ENCODE results near the gene PRR12. TPM values are rescaled to one million over a fixed set of nuclear protein-coding genes. Genes with fewer than 3 reads are reported as not detected.

Gene PRR12
- total RNA-seq, 1 experiment from 2014 or later, result 22.9 TPM

DNA sequence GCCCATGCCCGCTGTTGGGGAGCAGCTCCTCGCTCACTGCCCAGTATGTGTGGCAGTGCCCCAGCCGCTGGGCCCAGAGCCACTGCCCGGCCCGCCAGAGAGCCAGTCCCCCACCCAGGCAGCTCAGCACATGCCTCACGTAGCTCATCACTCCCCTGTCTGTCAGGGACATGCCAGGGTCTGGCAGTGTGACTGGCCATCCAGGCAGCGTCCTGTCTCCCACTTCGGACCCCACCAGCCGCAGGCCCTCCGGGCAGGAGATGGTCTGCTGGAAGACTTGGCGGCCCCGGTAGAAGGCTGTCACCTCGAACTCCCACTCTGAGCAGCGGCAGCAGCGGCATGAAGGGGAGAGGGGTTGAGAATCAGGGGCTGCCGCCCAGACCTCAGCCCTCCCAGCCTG, 71.0 kb downstream of the PRR12 start:
- in situ Hi-C loops (cut with HindIII; ENCODE audit: low pct_unique_long_range_greater_than_20kb, low sequenced_read_pairs) (no loop called here), intact Hi-C loops (cut with micrococcal nuclease; ENCODE audit: unreplicated experiment) (no loop called here)
- TF ChIP-seq SIN3A (IDR thresholded peaks at IDR 0.05; ENCODE audit: borderline replicate concordance, insufficient read depth, low read depth, low read length) (no peak), POLR2AphosphoS5 (IDR thresholded peaks at IDR 0.05; ENCODE audit: low read depth, low read length) (no peak)
- TF ChIP-seq, protein P1, sequence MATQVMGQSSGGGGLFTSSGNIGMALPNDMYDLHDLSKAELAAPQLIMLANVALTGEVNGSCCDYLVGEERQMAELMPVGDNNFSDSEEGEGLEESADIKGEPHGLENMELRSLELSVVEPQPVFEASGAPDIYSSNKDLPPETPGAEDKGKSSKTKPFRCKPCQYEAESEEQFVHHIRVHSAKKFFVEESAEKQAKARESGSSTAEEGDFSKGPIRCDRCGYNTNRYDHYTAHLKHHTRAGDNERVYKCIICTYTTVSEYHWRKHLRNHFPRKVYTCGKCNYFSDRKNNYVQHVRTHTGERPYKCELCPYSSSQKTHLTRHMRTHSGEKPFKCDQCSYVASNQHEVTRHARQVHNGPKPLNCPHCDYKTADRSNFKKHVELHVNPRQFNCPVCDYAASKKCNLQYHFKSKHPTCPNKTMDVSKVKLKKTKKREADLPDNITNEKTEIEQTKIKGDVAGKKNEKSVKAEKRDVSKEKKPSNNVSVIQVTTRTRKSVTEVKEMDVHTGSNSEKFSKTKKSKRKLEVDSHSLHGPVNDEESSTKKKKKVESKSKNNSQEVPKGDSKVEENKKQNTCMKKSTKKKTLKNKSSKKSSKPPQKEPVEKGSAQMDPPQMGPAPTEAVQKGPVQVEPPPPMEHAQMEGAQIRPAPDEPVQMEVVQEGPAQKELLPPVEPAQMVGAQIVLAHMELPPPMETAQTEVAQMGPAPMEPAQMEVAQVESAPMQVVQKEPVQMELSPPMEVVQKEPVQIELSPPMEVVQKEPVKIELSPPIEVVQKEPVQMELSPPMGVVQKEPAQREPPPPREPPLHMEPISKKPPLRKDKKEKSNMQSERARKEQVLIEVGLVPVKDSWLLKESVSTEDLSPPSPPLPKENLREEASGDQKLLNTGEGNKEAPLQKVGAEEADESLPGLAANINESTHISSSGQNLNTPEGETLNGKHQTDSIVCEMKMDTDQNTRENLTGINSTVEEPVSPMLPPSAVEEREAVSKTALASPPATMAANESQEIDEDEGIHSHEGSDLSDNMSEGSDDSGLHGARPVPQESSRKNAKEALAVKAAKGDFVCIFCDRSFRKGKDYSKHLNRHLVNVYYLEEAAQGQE (IDR thresholded peaks at IDR 0.05; ENCODE audit: insufficient read depth in 1 of 2, low read depth in 2 of 2, low read length in 1 of 2), result no peak
- TF ChIP-seq, protein P2, sequence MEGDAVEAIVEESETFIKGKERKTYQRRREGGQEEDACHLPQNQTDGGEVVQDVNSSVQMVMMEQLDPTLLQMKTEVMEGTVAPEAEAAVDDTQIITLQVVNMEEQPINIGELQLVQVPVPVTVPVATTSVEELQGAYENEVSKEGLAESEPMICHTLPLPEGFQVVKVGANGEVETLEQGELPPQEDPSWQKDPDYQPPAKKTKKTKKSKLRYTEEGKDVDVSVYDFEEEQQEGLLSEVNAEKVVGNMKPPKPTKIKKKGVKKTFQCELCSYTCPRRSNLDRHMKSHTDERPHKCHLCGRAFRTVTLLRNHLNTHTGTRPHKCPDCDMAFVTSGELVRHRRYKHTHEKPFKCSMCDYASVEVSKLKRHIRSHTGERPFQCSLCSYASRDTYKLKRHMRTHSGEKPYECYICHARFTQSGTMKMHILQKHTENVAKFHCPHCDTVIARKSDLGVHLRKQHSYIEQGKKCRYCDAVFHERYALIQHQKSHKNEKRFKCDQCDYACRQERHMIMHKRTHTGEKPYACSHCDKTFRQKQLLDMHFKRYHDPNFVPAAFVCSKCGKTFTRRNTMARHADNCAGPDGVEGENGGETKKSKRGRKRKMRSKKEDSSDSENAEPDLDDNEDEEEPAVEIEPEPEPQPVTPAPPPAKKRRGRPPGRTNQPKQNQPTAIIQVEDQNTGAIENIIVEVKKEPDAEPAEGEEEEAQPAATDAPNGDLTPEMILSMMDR (IDR thresholded peaks at IDR 0.05), result no peak
- ATAC-seq (no peak), DNase-seq (ENCODE audit: low read depth, low spot score) (no peak)
- no peak overlapping the region for H3K27ac ChIP-seq (ENCODE audit: low read length)
- no peaks in the 10 kb centered on the region for H3K27me3 ChIP-seq (ENCODE audit: control insufficient read depth, insufficient read depth, low read length)
- H3K4me3 ChIP-seq (ENCODE audit: low read depth in 2 of 2, low read length in 2 of 2), result no peak overlapping the region
- CTCF ChIA-PET, result no interaction called here
- H3K36me3 ChIP-seq (ENCODE audit: control insufficient read depth, insufficient read depth, low read length), result peaks cover 10% of the 10 kb centered on the region; the same call in 1 of the 2 replicates
- no TSS peak for BruUV-seq (replicated peaks)
- no peaks in the 10 kb centered on the region for H3K4me1 ChIP-seq (ENCODE audit: control insufficient read depth, insufficient read depth, low read length)
- POLR2A ChIA-PET, result no interaction called here
- no peaks in the 10 kb centered on the region for H3K9me3 ChIP-seq (ENCODE audit: control insufficient read depth, insufficient read depth, low read depth, low read length)

DNA sequence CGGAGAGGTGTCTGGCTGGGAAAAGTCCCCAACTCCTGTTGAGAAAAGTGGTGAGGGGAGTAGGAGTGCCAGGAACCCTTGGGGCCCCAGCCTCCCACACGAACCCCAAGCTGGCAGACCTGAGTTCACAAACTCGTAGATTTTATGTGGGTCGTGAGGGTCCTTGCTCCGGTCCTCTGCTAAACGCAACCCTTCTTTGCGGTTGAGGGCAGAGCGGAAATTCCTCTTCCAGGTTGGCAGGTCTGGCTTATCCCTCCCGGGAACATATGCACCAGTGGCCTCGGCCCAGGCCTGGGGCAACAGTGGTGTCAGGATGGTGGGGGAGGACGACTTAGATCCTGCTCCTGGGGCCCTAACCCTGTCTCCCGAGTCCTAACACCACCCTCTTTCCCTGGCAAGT, 72.2 kb downstream of the PRR12 start:
- intact Hi-C loops (cut with micrococcal nuclease; ENCODE audit: unreplicated experiment), result no loop called here
- H3K4me1 ChIP-seq (ENCODE audit: control insufficient read depth, insufficient read depth, low read length), result peaks cover 2% of the 10 kb centered on the region; the same call in 1 of the 2 replicates
- POLR2A ChIA-PET, result no interaction called here
- H3K27me3 ChIP-seq (ENCODE audit: control insufficient read depth, insufficient read depth, low read length), result no peaks in the 10 kb centered on the region
- ATAC-seq, result no peak
- no peak overlapping the region for H3K4me3 ChIP-seq (ENCODE audit: low read depth in 2 of 2, low read length in 2 of 2)
- CTCF ChIA-PET, result interaction anchor here (0.8 kb wide), 1 partner anchor 9 kb away, joined by 6 read pairs; no protein-coding TSS in a partner anchor
- H3K36me3 ChIP-seq (ENCODE audit: control insufficient read depth, insufficient read depth, low read length), result peaks cover 10% of the 10 kb centered on the region; the same call in 1 of the 2 replicates
- no peak for DNase-seq (ENCODE audit: low read depth, low spot score)
- TF ChIP-seq SIN3A (IDR thresholded peaks at IDR 0.05; ENCODE audit: borderline replicate concordance, insufficient read depth, low read depth, low read length) (no peak), TCF7L2 (IDR thresholded peaks at IDR 0.05; ENCODE audit: low read depth, low read length) (no peak), POLR2AphosphoS5 (IDR thresholded peaks at IDR 0.05; ENCODE audit: low read depth, low read length) (no peak)
- TF ChIP-seq, protein P2 (IDR thresholded peaks at IDR 0.05), result no peak
- TF ChIP-seq, protein P1 (IDR thresholded peaks at IDR 0.05; ENCODE audit: insufficient read depth in 1 of 2, low read depth in 2 of 2, low read length in 1 of 2), result no peak
- no TSS peak for BruUV-seq (replicated peaks)
- H3K9me3 ChIP-seq (ENCODE audit: control insufficient read depth, insufficient read depth, low read depth, low read length), result no peaks in the 10 kb centered on the region
- in situ Hi-C loops (cut with HindIII; ENCODE audit: low pct_unique_long_range_greater_than_20kb, low sequenced_read_pairs), result no loop called here
- H3K27ac ChIP-seq (ENCODE audit: low read length), result no peak overlapping the region
